CD4-positive, alpha-beta T cell treated with Interleukin-1 beta for 1 hour (primary cell): ENCODE results near the gene NEAT1.
"Not testable (repeated sequence)": the region's sequence is repeated elsewhere in the genome, so short reads cannot be mapped to it uniquely, and the experiment has no call there.

Experiments used
- DNase-seq, 2 donors: peaks; one replicate each; pipeline ENCODE4 v3.0.0-alpha.2; 2020 to 2022

Gene NEAT1

DNA sequence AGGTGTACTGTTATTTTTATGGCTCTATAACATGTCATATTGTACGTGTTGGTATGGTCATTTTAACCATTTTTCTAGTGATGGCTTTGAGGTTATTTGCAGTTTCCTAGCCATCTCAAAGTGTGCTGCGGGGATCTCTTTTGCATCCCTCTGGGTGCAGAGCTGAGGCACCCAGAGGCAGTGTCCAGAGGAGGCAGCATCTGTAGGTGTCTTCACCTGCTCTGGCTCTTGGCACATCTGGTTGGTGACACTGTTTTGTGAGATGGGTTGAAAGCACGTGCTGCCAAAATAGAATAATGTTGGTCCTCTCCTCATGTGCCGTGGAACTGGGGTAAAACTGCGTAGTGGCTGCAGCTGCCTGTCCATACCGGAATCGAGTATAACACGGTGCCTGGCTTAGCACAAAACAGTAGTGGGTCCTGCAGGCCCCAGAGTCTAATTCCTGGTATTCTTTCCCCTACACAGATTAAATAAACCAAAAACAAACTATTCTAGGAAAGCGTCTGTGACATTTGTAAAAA, 12.9 kb downstream of the NEAT1 start:
- peak in 1 of 2 donors; percentile 11 for DNase-seq

DNA sequence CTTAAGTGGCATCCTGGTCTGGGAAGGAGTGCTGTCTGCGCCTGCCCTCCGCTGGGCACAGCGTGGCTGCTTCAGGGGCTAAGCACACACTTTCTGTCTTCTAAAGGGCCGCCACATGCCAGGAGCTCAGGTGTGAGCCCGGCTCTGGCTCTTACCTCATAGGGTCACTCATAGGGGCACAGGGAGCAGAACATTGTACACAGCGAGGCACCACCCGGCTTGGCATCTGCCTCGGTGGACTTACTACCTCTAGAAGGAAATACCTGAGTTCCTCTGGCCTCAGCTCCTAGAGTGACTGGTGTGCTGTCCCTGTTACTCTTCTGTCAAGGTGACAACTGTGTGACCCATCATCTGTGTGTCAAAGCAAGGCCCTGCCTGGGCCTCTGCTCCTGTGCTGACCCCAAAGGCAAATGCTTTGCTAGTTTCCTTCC, 13.4 kb downstream of the NEAT1 start:
- peak in 1 of 2 donors; percentile 19 for DNase-seq

DNA sequence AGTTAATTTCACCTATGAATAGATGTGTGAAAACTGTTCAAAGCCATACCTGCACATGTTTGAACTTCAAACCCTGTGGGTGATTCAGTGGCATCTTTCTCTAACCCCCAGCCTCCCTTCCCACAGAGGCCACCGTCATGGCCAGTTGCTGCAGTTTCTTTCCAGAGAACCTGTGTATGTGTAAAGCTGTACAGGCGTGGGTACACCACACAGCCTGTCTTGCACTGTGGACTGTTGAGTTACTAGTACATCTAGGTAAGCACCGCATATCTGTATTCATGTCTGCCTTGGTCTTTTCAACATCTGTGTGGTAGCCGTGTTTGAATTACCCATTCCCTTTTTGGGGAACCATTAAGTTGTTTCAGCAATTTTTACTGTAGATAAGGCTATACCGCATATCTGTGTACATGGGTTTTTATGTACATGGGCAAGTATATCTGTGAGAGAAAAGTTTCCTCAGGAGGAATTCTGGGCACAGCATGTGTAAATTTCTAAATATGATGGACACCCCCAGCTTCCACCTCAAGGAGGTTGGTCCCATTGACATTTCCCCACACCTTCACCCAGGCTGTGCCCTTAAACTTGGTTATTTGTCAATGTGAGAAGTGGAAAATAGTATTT, 13.9 kb downstream of the NEAT1 start:
- peak in 1 of 2 donors; percentile 20 for DNase-seq

DNA sequence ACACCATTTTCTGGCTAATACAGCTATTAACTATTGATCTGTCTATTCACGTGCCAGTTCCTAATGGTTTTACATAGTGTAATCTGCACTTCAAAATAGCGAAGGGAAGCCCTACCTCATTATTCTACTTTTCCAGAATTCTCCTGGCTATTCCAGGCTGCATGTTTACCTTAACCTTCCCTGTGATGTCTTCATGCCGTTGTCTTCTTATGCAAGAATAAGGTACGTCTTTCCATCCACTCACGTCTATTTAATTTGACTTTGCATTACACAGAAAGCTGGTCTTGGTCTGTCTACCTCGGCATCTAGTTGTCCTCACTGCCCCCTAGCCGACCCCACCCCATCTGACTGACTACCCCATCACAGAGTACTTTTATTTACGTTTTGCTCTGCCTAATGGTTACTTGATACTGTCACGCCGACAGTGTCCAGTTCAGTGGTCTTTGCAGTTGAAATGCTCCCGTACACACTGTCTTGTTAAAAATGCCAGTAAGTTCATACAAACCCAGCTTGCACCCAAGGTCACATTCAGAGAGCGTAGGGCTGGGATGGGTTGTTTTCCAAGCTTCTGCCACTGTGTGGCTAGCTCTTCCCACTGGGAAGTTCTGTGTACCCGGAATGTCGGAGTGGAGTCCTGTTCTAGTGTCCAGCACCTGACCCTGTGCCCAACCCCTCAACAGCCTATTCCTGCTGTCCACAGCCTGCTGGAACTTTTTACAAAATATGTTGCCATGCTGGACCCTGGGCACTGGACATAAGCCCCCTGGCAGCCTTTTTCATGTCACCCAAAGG, 15.0 kb downstream of the NEAT1 start:
- DNase-seq = no peak

DNA sequence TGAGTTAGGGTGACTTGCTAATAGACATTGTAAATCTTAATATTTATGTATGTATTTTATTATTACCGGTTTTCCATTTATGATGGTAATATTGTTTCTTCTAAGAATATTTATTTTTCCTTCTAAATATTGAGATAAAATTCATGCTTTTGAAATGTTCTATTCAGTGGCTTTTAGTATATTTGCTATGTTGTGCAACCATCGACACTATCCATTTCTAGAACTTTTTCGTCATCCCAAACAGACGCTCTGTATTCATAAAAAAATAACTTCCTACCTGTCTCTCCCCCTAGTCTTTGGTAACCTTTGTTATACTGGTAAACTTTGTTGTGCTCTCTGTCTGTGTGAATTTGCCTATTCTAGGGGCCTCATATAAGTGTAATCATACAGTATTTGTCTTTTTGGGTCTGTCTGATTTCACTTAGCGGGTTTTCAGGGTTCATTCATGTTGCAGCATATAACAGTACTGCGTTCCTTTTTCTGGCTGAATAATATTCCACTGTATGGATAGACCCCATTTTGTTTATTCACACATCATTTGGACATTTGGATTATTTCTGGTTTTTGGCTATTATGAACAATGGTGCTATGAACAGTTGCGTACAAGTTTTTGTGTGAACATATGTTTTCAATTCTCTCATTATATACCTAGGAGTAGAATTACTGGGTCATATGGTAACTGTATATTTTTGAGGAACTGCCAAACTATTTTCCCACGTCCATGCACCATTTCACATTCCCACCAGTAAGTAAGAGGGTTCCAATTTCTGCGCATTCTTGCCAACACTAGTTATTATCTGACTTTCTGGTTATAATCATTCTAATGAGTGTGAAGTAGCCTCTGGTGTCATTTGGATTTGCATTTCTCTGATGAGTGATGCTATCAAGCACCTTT, 15.9 kb downstream of the NEAT1 start:
- no peak for DNase-seq

DNA sequence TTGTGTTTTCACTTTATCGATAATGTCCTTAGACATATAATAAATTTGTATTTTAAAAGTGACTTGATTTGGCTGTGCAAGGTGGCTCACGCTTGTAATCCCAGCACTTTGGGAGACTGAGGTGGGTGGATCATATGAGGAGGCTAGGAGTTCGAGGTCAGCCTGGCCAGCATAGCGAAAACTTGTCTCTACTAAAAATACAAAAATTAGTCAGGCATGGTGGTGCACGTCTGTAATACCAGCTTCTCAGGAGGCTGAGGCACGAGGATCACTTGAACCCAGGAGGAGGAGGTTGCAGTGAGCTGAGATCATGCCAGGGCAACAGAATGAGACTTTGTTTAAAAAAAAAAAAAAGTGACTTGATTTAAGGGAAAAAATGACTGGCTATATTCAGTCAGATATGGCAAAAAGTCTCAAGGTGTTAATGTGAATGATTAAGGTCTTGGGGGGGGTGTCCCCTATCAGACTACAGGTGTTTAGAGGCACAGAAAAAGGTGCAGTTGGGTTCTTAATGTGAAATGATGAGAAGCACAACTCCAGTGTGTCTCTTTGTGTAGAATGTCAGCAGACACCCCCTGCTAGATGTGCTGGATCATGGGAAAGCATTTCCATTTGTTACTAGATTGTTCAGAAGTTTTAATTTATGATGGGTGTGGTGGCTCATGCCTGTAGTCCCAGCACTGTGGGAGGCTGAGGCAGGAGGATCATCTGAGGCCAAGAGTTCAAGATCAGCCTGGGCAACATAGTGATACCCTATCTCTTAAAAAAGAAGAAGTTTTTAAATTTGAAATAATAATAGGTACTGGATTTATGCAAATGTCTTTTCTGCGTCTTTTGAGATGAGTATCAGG, 17.0 kb downstream of the NEAT1 start:
- peak in 1 of 2 donors; percentile 19 for DNase-seq

DNA sequence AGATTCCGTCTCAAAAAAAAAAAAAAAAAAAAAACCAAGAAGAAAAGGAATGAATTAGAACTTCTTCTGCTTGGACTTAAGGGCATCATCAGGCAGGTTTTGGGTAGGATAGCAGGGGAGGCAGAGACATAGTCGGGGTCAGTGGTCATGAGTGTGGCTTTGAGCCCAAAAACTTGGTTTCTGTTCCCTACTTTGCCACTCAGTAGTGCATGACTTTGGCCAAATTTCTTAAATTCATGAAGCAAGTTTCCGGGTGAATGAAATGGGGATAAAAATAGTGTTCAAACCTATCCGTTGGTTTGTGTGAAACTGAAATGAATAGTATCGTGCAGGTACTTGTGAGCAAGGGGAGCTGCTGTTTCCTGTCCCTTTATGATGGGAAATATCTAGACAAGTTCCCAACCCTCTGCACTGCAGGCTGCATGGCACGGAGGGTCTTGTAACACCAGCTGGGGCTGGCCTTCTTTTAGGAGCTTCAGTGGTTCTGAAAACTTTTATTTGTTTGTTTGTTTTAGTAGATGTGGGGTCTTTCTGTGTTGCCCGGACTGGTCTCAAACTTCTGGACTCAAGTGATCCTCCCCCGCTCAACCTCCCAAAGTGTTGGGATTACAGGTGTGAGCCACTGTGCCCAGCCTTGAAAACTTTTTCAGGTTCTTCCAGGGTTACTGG, 18.4 kb downstream of the NEAT1 start:
- peak in 1 of 2 donors; percentile 16 for DNase-seq

DNA sequence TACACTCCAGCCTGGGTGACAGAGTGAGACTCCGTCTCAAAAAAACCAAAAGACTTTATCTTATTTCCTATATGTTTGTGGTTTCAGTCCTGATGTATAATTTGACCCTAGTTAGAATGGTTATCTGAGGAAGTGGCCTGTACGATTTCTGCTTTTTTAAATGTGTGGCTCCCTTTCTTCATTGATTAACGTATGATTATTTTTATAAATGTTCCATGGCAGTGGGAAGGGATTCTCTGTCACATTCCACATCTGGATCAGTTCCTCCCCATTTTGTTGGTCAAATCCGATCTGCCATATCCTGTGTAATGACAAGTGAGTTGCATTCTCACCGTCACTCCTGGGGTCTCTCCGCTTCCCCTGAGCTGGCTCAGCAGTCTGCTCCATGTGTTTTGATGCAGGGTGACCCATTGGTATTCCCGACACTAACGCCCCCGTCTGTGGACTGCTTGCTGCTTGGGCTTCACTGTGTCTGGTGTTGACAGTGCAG, 20.3 kb downstream of the NEAT1 start:
- DNase-seq = peak in 1 of 2 donors; percentile 11

DNA sequence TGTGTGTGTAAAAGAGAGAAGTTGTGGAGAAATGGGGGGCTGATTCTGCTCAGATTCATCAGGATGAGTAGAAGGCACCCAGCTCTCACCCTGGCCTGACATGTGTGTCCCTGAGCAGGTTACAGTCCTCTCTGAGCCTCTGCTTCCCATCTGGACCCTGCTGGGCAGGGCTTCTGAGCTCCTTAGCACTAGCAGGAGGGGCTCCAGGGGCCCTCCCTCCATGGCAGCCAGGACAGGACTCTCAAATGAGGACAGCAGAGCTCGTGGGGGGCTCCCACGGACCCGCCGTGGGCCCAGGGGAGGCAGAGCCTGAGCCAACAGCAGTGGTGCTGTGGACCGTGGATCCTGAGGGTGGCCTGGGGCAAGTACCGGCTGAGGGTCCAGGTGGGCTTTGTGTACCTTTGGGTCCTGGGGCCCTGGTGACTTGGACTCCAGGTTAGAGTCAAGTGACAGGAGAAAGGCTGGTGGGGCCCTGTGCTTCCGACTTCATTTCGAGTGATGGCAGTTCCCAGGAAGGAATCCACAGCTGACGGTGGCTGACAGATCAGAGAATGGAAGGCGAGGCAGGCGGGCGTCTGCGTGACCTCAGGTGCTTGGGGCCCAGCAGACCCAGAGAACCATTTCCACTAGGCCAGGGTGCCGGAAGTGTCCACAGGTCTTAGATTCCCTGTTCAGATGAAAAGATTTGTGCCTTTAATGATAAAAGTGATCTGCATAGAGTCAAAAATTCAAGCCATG, 21.9 kb downstream of the NEAT1 start:
- DNase-seq = peak in 1 of 2 donors; percentile 12

DNA sequence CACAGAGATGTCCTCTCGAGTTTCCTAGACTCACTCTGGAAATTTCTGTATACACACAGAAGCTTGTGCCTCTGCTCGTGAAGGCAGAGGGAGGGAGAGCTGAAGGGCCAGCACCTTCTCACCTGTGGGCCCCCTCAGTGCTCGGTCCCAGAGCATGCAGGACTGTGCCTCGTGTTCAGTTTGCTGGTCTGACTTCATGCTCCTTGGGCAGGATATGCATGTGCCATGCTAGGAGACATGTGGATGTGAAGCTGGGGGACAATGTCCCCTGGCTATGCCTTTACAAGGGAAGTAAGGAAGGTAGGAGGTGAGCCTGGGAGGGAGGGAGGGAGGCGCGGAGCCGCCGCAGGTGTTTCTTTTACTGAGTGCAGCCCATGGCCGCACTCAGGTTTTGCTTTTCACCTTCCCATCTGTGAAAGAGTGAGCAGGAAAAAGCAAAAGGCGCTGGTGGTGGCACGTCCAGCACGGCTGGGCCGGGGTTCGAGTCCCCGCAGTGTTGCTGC, 22.6 kb downstream of the NEAT1 start:
- DNase-seq = peak in 1 of 2 donors; percentile 23

DNA sequence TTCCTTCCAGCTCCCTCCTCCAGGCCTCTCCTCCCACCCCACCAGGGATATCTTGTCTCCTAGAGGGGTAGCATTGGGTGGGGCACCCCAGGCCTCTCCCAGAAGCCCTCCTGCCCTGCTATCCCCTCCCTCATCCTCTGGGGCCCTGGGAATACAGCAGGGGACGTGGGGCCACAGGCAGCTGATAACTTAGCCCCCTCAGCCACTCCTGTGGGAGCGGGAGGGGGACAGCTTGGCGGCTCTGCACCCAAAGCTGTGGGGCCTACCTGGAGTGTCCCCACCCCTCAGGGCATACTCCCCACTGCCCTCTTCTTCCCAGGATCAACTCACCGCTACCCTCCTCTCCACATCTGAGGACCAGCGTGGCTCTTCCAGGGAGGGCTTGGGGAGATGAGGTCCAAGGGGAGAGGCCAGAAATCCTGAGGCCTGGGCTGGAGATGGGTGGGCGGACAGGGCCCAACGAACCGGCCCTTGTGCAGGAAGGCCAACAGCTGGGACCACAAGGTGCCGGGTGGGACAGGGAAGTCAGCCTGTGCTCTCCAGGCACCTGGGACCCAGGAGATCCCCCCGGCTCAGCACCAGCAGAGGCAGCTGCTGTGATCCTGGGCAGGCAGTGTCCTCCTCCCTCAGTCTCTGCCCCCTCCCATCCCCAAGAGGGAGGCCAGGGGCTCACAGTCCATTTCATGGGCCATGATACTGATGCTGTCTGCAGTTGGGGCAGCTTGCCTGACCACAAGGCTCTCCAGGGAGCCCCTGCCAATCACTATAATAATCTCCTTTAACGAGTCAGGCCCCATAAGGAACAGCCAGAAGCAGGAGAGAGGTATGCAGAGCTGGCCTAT, 23.2 kb downstream of the NEAT1 start:
- DNase-seq = peak in 1 of 2 donors; percentile 16

DNA sequence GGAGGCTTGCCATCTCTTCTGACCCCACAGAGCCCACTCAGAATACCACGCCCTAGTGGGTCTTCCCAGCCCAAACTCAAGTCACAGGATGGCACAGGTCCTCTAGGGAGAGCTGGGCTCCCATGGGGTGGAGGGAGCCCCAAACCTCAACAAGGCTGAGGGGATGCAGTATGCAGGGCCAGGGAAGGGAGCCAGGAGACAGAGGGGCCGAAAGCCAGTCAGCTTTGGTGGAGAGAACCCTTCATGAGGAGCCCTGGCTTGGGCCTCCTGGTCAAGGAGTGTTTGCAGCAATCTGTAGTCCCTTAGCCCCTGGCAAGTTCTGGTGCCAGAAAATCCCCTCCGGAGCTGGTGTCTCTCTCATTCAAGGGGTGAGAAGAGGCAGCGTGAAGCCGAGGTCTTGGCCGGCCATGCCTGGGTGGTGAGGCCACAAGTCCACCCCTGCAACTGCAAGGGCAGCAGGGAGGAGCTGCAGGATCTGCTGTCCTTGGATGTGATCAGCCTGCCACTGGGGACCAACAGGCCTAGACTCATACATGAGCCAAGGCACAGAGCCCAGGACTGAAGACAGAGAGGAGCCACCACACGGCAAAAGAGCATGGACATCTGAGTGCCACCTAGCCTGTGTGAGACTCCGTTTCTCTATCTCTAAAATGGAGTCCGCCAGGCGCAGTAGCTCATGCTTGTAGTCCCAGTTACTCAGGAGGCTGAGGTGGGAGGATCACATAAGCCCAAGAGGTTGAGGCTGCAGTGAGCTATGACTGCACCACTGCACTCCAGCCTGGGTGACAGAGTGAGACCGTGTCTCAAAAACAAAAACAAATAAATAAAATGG, 24.1 kb downstream of the NEAT1 start:
- DNase-seq = peak in 1 of 2 donors; percentile 36

DNA sequence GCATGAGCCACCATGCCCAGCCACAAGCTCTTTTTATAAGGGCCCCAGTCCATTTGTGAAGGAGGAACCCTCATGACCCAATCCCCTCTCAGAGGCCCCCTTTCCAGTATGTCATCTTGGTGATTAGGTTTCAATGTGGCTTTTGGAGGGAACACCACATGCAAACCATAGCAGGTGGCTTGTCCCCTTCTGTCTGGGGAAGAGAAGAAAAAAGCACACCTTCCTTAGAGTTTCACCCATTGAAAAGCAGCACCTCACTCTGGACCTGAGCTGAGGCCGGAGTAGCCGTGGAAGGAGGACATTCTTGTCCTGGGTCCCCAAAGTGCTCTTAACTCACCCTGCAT, 25.4 kb downstream of the NEAT1 start:
- DNase-seq = no peak

DNA sequence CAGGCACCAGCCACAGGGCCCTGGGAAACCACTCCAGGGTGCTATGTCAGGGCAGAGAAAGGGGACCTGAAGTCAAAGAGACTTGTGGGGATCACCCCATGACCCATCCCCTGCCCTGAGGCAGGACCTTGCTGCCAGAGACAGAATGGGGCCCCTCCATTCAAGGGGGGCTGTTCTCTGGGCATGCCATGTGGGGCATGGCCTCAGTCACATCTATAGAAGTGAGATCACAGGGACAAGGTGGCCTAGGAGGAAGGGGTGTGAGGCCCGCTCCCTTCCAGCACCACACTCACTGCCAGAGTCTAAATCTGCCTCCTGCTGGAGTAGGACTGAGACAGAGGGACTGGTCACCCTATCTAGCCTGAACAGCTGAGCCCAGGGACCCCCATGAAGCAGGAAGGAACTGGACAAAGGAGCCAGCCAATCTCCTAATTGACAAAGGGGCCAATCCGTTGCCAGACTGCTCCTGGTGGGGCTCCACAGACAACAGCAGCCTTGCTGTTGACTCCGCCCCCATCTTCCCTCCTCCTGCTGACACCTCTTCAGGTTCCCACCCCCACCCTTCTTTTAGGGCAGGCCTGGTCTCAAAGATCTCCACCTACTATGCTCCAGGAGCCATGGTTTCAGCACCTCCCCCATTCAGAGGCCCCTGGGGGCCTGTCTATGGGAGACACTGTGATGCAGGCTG, 26.0 kb downstream of the NEAT1 start:
- DNase-seq = peak; percentile 49 to 58

DNA sequence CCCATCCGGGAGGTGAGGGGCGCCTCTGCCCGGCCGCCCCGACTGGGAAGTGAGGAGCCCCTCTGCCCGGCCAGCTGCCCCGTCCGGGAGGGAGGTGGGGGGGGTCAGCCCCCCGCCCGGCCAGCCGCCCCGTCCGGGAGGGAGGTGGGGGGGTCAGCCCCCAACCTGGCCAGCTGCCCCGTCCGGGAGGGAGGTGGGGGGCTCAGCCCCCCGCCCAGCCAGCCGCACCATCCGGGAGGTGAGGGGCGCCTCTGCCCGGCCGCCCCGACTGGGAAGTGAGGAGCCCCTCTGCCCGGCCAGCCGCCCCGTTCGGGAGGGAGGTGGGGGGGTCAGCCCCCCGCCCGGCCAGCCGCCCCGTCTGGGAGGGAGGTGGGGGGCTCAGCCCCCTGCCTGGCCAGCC, 28.7 kb downstream of the NEAT1 start:
- not testable (repeated sequence) for DNase-seq

DNA sequence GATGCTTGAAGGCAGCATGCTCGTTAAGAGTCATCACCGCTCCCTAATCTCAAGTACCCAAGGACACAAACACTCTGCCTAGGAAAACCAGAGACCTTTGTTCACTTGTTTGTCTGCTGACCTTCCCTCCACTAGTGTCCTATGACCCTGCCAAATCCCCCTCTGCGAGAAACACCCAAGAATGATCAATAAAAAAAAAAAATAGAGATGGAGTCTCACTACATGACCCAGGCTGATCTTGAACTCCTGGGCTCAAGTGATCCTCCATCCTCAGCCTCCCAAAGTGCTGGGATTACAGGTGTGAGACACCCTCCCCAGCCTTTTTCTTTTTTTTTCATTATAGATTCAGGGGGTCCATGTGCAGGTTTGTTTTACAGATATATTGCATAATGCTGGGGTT, 29.7 kb downstream of the NEAT1 start:
- not testable (repeated sequence) for DNase-seq

DNA sequence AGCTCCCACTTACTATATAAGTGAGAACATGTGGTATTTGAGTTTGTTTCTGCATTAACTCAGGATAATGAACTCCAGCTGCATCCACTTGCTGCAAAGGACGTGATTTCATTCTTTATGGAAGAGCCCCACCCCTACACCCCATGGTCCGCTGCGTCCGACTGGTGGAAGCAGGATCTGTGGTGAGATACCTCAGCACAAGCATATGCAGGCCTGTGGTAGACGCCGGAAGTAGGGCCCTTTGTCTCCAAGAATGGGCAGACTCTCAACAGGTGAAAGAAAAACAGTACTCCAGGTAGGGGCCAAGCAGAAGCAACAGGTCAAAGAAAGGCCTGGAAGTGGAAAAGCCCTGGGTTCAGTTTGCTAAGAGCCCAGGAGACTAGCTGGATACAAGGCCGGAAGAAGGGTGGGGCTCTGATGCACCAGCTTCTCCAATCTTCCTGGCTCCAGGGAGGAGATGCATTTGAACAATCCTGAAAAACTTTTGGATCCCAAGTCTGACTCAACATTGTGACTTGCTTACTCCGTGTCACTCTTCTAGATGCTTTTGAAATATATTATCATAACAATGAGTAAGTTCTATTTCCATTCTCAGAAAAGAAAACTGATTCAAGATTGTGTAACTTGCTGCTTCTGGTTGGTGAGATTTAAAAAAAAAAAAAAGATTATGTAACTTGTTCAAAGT, 30.4 kb downstream of the NEAT1 start:
- no peak for DNase-seq
